ENCODE results near the gene PGAP2. TPM values are rescaled to one million over a fixed set of nuclear protein-coding genes. Genes with fewer than 3 reads are reported as not detected.

The PGAP2 gene
- total RNA-seq, 1 donor from 2014 or later: 12.7 TPM

GRCh38 chr11:3817181-3817800 is 8.9 kb downstream of the PGAP2 start:
- Mint-ChIP-seq H3K4me1 (ENCODE audit: low read depth) (no peaks in the 10 kb centered on the region), H3K4me3 (ENCODE audit: unreplicated experiment) (no peak overlapping the region), H3K27me3 (ENCODE audit: low read depth) (no peaks in the 10 kb centered on the region), H3K9me3 (ENCODE audit: low read depth) (no peaks in the 10 kb centered on the region), H3K27ac (ENCODE audit: unreplicated experiment) (no peak overlapping the region), H3K36me3 (ENCODE audit: low read depth) (no peaks in the 10 kb centered on the region)
- no peak for DNase-seq (ENCODE audit: low spot score)
- no peak for TF ChIP-seq CTCF (IDR thresholded peaks at IDR 0.05)

DNA sequence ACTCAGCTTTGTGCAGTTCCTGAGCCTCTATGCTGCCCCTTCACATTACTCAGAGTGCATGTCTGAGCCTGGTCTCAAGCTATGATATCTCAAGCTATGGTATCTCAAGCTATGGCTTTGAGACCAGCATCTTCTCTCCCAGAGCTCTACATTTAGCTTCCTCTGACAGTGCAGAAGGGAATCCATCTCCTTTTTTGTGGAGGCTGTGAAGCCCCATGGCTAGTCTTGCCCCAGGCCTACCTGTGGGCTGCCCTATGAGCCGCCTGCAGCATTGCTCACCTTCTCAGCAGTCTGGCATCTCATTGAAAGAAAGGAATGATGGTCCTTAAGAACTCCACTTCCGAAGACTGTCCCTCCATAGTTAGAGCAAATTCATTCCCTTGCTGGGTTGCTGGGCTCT is 12.6 kb downstream of the PGAP2 start:
- no peaks in the 10 kb centered on the region for H3K27me3 Mint-ChIP-seq (ENCODE audit: low read depth)
- no peak overlapping the region for H3K27ac Mint-ChIP-seq (ENCODE audit: unreplicated experiment)
- H3K4me1 Mint-ChIP-seq (ENCODE audit: low read depth): peaks cover 5% of the 10 kb centered on the region
- TF ChIP-seq CTCF (IDR thresholded peaks at IDR 0.05): no peak
- peaks cover 4% of the 10 kb centered on the region for H3K36me3 Mint-ChIP-seq (ENCODE audit: low read depth)
- no peak overlapping the region for H3K4me3 Mint-ChIP-seq (ENCODE audit: unreplicated experiment)
- no peak for DNase-seq (ENCODE audit: low spot score)
- no peaks in the 10 kb centered on the region for H3K9me3 Mint-ChIP-seq (ENCODE audit: low read depth)

GRCh38 chr11:3822312-3822711 is 14.0 kb downstream of the PGAP2 start:
- peaks cover 5% of the 10 kb centered on the region for H3K4me1 Mint-ChIP-seq (ENCODE audit: low read depth)
- no peak overlapping the region for H3K27ac Mint-ChIP-seq (ENCODE audit: unreplicated experiment)
- DNase-seq (ENCODE audit: low spot score): no peak
- H3K4me3 Mint-ChIP-seq (ENCODE audit: unreplicated experiment): no peak overlapping the region
- TF ChIP-seq CTCF (IDR thresholded peaks at IDR 0.05): no peak
- no peaks in the 10 kb centered on the region for H3K27me3 Mint-ChIP-seq (ENCODE audit: low read depth)
- no peaks in the 10 kb centered on the region for H3K9me3 Mint-ChIP-seq (ENCODE audit: low read depth)
- H3K36me3 Mint-ChIP-seq (ENCODE audit: low read depth): peaks cover 10% of the 10 kb centered on the region

DNA sequence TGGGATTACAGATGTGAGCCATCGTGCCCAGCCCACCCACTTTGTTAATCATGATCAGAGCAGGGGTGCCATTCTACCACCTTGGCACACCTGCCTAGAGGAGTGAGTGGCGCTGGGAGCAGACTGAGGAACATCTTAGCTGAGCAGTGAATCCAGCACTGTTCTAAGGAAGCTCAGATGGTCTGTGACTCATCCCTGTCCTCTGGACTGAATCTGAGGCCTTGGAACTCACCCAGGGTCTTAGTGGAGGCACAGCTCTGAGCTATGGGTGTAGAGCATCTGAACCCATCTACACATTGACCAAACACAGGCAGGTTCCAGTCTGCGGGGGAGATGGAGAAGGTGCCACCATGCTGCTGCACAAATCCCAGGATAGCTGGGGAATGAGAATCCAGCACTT is 14.9 kb downstream of the PGAP2 start:
- Mint-ChIP-seq H3K36me3 (ENCODE audit: low read depth) (peaks cover 16% of the 10 kb centered on the region), H3K27me3 (ENCODE audit: low read depth) (no peaks in the 10 kb centered on the region), H3K4me3 (ENCODE audit: unreplicated experiment) (no peak overlapping the region), H3K4me1 (ENCODE audit: low read depth) (peaks cover 5% of the 10 kb centered on the region), H3K27ac (ENCODE audit: unreplicated experiment) (no peak overlapping the region), H3K9me3 (ENCODE audit: low read depth) (no peaks in the 10 kb centered on the region)
- TF ChIP-seq CTCF (IDR thresholded peaks at IDR 0.05): no peak
- no peak for DNase-seq (ENCODE audit: low spot score)

GRCh38 chr11:3823762-3824506 is 15.6 kb downstream of the PGAP2 start:
- H3K27me3 Mint-ChIP-seq (ENCODE audit: low read depth): no peaks in the 10 kb centered on the region
- TF ChIP-seq CTCF (IDR thresholded peaks at IDR 0.05): no peak

More at GRCh38 chr11:3823762-3824506, 15.6 kb downstream of the PGAP2 start:
- no peak for DNase-seq (ENCODE audit: low spot score)
- H3K4me1 Mint-ChIP-seq (ENCODE audit: low read depth): peaks cover 5% of the 10 kb centered on the region
- H3K27ac Mint-ChIP-seq (ENCODE audit: unreplicated experiment): no peak overlapping the region
- H3K4me3 Mint-ChIP-seq (ENCODE audit: unreplicated experiment): no peak overlapping the region
- peaks cover 16% of the 10 kb centered on the region for H3K36me3 Mint-ChIP-seq (ENCODE audit: low read depth)
- no peaks in the 10 kb centered on the region for H3K9me3 Mint-ChIP-seq (ENCODE audit: low read depth)
